MM.1S (cell line): ENCODE results near the gene GRK1.

Source experiments
- DNase-seq: peaks from one replicate; pipeline ENCODE4 v3.0.0-alpha.2; 2015
- H2AFZ ChIP-seq: fragments of 300-600 bp; sonication (generic); 2 replicates; pipeline ENCODE4 v1.6.0; 2016; ENCODE audit warnings: antibody characterized with exemption, low read length
- H3F3A ChIP-seq: fragments of 300-600 bp; sonication (generic); 2 replicates; pipeline ENCODE4 v1.6.1; 2016; ENCODE audit warnings: mild to moderate bottlenecking, antibody characterized with exemption, low read length, moderate library complexity, mixed read lengths; ENCODE audit not compliant: insufficient read depth
- H3K27ac ChIP-seq: fragments of 300-600 bp; sonication (generic); 2 replicates; pipeline ENCODE4 v1.5.1; 2016; ENCODE audit warnings: mild to moderate bottlenecking, low read length
- H3K27me3 ChIP-seq: fragments of 300-600 bp; sonication (generic); replicated peaks from 2 replicates; pipeline ENCODE4 v1.6.0; 2016; ENCODE audit warnings: low read length; ENCODE audit not compliant: insufficient read depth
- H3K36me3 ChIP-seq: fragments of 300-600 bp; sonication (generic); replicated peaks from 2 replicates; pipeline ENCODE4 v1.6.1; 2016; ENCODE audit warnings: mild to moderate bottlenecking, low read length, mixed read lengths; ENCODE audit not compliant: insufficient read depth
- H3K4me1 ChIP-seq: fragments of 300-600 bp; sonication (generic); 2 replicates; pipeline ENCODE4 v1.6.1; 2016; ENCODE audit warnings: low read length, mixed read lengths
- H3K4me2 ChIP-seq: fragments of 300-600 bp; sonication (generic); 2 replicates; pipeline ENCODE4 v1.6.0; 2016; ENCODE audit warnings: low read depth, low read length
- H3K4me3 ChIP-seq: fragments of 300-600 bp; sonication (generic); 2 replicates; pipeline ENCODE4 v1.5.1; 2016; ENCODE audit warnings: low read length, mixed read lengths
- H3K79me2 ChIP-seq: fragments of 300-600 bp; sonication (generic); 2 replicates; pipeline ENCODE4 v1.6.1; 2016; ENCODE audit warnings: mixed run types, low read length, mixed read lengths
- H3K9ac ChIP-seq: fragments of 300-600 bp; sonication (generic); 2 replicates; pipeline ENCODE4 v1.6.1; 2016; ENCODE audit warnings: low read length, mixed read lengths
- H3K9me2 ChIP-seq: fragments of 300-600 bp; sonication (generic); replicated peaks from 2 replicates; pipeline ENCODE4 v1.6.1; 2016; ENCODE audit warnings: mild to moderate bottlenecking, low read length, mixed read lengths; ENCODE audit not compliant: insufficient read depth
- H3K9me3 ChIP-seq: fragments of 300-600 bp; sonication (generic); replicated peaks from 2 replicates; pipeline ENCODE4 v1.6.1; 2016; ENCODE audit warnings: mild to moderate bottlenecking, low read length, mixed read lengths; ENCODE audit not compliant: insufficient read depth
- H4K20me1 ChIP-seq: fragments of 300-600 bp; sonication (generic); 2 replicates; pipeline ENCODE4 v1.6.1; 2016; ENCODE audit warnings: mild to moderate bottlenecking, low read length, moderate library complexity, mixed read lengths; ENCODE audit not compliant: insufficient read depth
- CTCF ChIP-seq: fragments of 300-600 bp; sonication (generic); IDR thresholded peaks from 2 replicates; pipeline ENCODE4 v1.5.1; 2016; ENCODE audit warnings: antibody characterized with exemption, low read length, mixed read lengths
- EZH2 ChIP-seq: fragments of 300-600 bp; sonication (generic); optimal IDR thresholded peaks from 2 replicates; pipeline ENCODE3; 2017; ENCODE audit warnings: low read depth, mild to moderate bottlenecking, antibody characterized with exemption, low read length, mixed read lengths
- EZH2phosphoT487 ChIP-seq: fragments of 300-600 bp; sonication (generic); IDR thresholded peaks from 2 replicates; pipeline ENCODE4 v1.6.1; 2018; ENCODE audit warnings: antibody characterized with exemption, low read length

The GRK1 gene

DNA sequence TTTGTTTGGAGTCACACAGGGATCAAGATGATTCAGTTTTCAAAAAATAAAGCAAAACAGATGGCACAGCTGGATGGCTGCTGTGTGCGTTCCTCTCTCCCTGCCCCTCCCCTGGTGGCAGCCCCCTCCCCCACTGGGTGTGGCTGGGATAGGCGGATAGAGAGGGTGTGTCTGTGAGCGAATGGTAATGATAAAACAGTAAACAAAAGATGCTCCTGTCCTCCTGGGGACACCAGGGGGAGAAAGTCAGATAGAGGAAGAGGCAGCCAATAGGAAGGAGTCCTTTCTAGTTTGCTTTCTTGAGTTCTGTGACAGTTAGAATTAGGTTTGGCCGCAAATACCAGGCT lies 98.5 kb downstream of the GRK1 start:
- no peaks in the 10 kb centered on the region for H3K27me3 ChIP-seq
- H3K36me3 ChIP-seq, result no peaks in the 10 kb centered on the region
- no peak for DNase-seq
- H3F3A ChIP-seq, result no peaks in the 10 kb centered on the region
- H3K4me3 ChIP-seq, result no peak overlapping the region
- no peaks in the 10 kb centered on the region for H3K4me1 ChIP-seq
- H3K9me2 ChIP-seq, result no peaks in the 10 kb centered on the region
- no peak overlapping the region for H3K4me2 ChIP-seq
- no peak overlapping the region for H2AFZ ChIP-seq
- no peaks in the 10 kb centered on the region for H3K79me2 ChIP-seq
- H3K27ac ChIP-seq, result no peak overlapping the region
- TF ChIP-seq CTCF, result no peak
- TF ChIP-seq EZH2phosphoT487, result no peak
- no peak for TF ChIP-seq EZH2
- H4K20me1 ChIP-seq, result no peaks in the 10 kb centered on the region
- no peaks in the 10 kb centered on the region for H3K9me3 ChIP-seq
- H3K9ac ChIP-seq, result no peak overlapping the region

GRCh38 chr13:113766035-113766800 lies 99.2 kb downstream of the GRK1 start:
- no peaks in the 10 kb centered on the region for H3K4me1 ChIP-seq
- no peak overlapping the region for H3K27ac ChIP-seq
- H4K20me1 ChIP-seq, result no peaks in the 10 kb centered on the region
- H3K9me3 ChIP-seq, result no peaks in the 10 kb centered on the region
- DNase-seq, result no peak
- no peak for TF ChIP-seq CTCF
- TF ChIP-seq EZH2phosphoT487, result no peak
- no peak for TF ChIP-seq EZH2
- H3K4me3 ChIP-seq, result no peak overlapping the region
- no peak overlapping the region for H3K9ac ChIP-seq
- no peaks in the 10 kb centered on the region for H3K36me3 ChIP-seq
- no peaks in the 10 kb centered on the region for H3K79me2 ChIP-seq
- no peaks in the 10 kb centered on the region for H3K9me2 ChIP-seq
- no peak overlapping the region for H3K4me2 ChIP-seq
- H3K27me3 ChIP-seq, result no peaks in the 10 kb centered on the region
- no peak overlapping the region for H2AFZ ChIP-seq
- H3F3A ChIP-seq, result no peaks in the 10 kb centered on the region

DNA sequence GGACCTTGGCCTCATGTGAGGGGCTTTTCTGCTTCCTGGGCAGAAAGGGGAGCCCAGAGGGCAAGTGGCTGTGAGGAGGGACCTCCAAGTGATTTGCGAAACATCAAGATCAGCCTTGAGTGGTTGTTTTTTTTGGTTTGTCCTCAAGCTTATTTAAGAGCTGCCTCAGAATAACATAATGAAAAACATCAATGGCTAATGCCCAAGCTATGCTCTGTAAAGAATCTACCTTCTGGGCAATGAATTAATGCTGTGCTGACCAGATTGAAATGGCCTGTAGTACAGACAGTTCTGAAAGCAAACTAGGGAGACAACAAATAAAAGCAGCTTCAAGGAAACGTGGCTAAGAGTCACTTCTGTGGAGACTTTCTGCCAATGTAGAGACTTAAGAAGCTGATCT lies 100.3 kb downstream of the GRK1 start:
- no peak overlapping the region for H3K4me2 ChIP-seq
- H3K4me3 ChIP-seq, result no peak overlapping the region
- no peaks in the 10 kb centered on the region for H3K9me2 ChIP-seq
- no peaks in the 10 kb centered on the region for H3K9me3 ChIP-seq
- H2AFZ ChIP-seq, result no peak overlapping the region
- no peaks in the 10 kb centered on the region for H3K79me2 ChIP-seq
- no peaks in the 10 kb centered on the region for H3K36me3 ChIP-seq
- no peaks in the 10 kb centered on the region for H3F3A ChIP-seq
- H3K9ac ChIP-seq, result no peak overlapping the region
- H3K27ac ChIP-seq, result no peak overlapping the region
- H3K27me3 ChIP-seq, result no peaks in the 10 kb centered on the region
- no peak for DNase-seq
- peaks cover 8% of the 10 kb centered on the region for H3K4me1 ChIP-seq
- no peaks in the 10 kb centered on the region for H4K20me1 ChIP-seq
- no peak for TF ChIP-seq EZH2
- no peak for TF ChIP-seq EZH2phosphoT487
- TF ChIP-seq CTCF, result no peak
